CD4-positive, alpha-beta T cell treated with Interleukin-17A for 1 hour (primary cell): Measurements from ENCODE around the gene CLGN.
A peak's percentile ranks its signal among the peaks of the same experiment; 100 is the strongest.
"Not testable (repeated sequence)": the region's sequence is repeated elsewhere in the genome, so short reads cannot be mapped to it uniquely, and the experiment has no call there.

Experiments used
- DNase-seq: peaks from one replicate; pipeline ENCODE4 v3.0.0-alpha.2; 2020

Gene CLGN, protein sequence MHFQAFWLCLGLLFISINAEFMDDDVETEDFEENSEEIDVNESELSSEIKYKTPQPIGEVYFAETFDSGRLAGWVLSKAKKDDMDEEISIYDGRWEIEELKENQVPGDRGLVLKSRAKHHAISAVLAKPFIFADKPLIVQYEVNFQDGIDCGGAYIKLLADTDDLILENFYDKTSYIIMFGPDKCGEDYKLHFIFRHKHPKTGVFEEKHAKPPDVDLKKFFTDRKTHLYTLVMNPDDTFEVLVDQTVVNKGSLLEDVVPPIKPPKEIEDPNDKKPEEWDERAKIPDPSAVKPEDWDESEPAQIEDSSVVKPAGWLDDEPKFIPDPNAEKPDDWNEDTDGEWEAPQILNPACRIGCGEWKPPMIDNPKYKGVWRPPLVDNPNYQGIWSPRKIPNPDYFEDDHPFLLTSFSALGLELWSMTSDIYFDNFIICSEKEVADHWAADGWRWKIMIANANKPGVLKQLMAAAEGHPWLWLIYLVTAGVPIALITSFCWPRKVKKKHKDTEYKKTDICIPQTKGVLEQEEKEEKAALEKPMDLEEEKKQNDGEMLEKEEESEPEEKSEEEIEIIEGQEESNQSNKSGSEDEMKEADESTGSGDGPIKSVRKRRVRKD

DNA sequence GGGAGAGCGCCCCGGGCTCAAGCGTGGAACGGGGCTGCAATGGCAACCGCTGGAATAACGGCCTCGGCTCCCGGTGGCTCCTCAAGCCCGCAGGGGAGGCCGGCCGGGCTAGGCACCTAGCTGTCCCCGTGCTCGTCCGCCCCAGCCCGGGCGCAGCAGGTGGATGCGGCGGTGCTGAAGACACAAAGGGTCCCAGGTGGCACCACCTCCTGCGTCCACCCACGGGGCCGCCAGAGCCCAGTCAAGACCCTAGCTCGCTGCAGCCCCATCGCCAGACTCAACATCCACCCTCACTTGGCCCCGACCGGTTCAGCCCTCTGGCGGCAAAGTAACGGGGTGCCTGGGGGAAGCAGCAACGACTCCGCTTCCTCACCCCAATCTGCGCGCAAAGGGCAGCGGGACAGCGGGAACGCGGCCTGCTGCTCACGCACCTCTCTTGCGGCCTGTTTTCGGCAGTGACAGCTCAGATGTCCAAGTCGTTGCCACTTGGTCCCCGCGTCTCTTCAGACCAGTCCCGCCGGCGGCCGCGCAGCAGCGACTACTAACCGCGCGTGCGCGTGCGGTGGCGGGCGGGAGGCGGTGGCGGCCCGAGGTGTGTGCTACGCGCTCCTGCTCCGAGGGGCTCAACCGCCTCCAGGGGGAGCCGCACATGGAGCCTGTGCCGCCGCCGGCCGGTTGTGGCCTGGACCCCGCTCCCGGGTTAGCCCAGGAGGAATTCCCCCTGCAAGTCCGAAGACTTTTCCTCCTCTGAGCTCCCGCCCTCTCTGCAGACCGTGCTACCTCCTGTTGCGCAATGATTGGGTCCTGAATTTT lies at the start of gene CLGN:
TSS of gene CLGN (minus strand) at position 543 of the 813 bp plus-strand sequence. CDS start 14,570 bp downstream, outside the sequence.
- peak; percentile 9 for DNase-seq

DNA sequence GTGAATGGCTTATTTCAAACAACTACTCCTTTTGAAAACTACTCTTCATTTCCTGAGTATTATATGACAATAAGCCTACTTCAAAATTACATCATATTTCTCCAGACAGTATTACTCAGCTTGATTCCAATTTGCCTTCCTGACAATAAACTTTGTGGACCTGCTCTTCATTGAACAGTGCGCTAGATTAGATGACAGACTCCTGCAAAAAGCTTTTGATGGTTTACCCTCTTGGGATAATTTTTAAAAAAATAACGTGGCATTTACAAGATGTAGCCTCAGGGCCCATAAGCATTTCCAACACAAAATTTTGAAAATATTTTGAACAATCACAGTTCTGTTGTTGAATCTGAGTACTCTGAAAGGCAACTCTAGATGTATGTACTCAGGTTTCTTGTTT lies 44.7 kb upstream of the CLGN start:
- no peak for DNase-seq

DNA sequence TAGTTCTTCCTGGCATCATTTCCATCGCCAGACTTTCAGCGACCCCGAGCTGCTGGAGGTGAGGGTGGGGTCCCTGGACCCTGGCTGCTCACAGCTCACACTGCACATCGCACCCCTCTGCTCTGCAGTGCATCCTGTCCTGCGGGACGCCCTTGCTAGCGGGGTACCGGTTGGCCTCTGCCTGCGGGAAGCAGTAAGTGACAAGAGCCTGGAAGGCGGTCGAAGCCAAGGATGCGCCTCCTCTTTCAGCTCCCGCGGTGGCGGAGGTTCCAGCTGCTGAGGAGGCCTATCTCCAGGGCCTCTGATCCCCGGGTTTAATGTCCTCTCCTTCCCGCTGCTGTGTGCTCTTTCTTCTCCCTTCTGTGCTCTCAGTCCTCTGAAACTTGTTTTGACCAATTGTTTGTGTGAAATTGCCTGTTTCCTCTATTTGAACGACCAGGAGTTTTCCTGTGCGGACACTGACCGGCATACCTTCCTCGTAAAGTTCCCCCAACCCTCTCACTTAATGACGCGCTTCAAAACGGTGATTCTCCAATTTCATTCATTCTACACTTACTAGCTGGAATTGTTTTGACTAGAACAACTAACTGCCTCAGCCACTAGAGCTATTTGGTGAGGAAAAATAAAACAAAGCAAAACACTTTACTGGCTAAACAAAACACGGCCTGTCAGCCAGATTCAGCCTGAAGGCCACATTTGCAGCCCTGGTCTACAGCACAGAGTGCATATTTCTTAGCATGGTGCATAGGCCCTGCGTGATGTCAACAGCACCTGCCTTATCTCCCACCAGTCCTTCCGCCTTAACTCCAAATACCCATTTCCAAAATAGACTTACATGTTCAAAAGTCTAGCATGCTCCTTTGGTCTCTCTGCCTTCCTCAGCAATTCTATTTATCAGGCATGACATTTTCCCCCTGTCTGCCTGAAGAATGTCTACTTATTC lies 42.6 kb upstream of the CLGN start:
- DNase-seq = no peak

DNA sequence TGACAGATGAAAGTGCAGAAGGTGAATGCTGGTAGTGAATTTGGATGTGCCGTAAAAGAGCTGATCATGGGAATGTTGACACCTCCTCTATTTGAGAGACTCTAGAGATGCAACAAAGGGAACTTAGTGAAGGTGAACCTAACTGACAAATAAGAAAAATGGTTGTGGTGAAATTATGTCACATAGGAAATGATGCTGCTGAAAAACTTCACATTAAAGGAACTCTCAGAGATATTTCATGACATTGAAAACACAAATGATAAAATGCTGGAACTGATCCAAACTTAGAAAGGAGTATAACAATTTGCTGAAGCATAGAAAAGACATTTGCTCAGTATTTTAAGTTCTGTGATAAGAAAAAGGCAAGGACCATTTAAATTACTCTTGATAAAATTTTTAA lies 38.7 kb upstream of the CLGN start:
- no peak for DNase-seq

DNA sequence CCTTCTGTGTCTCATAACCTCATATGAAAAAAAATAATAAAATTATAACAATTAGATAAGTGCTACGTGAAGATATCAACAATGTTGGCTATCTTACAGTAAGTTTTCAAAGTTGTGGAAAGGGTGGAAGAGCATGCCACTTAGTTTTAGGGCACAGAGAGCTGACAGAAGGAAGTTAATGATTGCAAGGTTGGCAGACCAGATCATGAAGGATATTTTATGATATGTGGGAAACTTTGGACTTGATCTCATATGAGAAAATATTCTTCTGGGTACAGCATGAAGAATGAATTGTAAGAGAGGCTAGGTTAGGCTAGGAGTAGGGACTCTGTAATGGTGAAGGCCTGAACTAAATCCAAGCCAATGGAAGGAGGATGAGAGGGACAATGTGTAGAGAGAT lies 36.2 kb upstream of the CLGN start:
- no peak for DNase-seq

DNA sequence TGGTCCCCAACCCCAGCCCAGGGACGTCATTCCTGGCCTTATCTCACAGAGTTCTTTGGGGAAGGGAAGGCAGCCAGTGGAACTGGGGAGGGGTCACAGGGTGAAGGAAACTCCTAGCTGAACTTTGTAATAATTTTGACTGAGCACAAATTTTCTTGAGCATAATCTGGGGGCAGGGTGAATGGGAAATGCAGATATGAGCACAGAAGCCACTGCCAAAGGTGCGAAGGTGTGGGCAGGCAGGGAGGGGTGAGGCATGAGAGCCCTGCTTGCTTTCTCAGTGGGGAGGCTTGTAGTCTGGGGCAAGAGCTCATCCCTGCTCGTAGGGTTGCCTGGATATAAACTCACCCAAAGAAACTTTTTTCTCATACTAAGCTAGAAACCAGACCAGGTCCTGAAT lies 35.7 kb upstream of the CLGN start:
- no peak for DNase-seq

DNA sequence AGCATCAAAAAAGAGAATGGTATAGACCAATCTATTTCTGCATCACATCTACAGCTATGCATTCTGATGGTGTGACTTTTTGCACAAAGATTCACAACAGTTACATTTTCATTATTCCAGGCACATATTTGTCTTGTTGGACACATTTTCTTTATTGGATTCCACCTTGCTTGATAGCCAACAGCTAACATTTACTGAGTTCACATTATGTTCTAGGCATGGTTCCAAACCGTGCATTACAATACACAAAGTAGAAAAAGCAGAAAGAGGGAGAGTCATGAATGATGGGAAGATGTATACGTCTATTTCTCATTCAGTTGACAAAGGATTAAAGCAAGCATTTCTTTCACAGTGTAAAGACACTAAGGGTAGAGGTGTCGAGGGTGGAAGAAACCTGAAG lies 22.9 kb upstream of the CLGN start:
- no peak for DNase-seq

DNA sequence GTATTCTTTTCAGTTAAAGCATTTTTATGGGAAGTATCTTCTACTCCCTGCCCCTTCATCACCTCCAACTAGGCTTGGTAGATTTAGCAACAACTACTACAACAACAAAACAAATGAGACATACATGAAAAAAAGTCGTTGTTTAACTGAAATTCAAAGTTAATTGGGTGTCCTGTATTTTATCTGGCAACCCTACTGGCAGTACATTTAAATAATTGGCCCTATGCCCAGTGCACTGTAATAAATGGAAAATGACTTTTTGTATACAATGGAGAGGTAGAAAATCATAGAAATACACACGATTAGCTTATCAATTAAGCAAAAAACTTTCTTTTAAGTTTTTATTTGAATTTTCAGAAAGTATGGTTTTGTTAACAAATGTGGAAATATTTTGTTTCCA lies 21.4 kb upstream of the CLGN start:
- no peak for DNase-seq

DNA sequence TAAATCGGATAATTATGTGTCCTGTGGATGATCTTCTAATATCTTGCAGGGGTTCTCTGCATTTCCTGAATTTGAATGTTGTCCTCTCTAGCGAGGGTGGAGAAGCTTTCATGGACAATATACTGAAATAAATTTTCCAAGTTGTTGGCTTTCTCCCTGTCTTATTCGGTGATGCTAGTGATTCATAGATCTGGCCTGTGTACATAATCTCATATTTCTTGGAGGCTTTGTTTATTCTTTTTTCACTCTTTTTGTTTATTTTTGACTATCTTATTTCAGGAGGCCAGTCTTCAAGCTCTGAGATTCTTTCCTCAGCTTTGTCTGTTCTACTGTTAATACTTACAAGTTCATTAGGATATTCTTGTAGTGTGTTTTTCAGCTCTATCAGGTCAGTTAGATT lies 20.7 kb upstream of the CLGN start:
- no peak for DNase-seq

DNA sequence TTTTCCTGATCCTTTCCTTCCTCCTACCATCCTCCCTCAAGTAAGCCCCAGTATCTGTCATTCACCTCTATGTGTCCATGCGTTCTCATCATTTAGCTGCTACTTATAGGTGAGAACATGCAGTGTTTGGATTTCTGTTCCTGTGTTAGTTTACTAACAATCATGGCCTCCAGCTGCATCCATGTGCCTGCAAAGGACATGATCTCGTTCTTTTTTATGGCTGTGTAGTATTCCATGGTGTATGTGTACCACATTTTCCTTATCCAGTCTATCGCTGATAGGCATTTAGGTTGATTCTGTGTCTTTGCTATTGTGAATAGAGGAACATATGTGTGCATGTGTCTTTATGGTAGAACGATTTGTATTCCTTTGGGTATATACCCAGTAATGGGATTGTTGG lies 16.9 kb upstream of the CLGN start:
- not testable (repeated sequence) for DNase-seq

DNA sequence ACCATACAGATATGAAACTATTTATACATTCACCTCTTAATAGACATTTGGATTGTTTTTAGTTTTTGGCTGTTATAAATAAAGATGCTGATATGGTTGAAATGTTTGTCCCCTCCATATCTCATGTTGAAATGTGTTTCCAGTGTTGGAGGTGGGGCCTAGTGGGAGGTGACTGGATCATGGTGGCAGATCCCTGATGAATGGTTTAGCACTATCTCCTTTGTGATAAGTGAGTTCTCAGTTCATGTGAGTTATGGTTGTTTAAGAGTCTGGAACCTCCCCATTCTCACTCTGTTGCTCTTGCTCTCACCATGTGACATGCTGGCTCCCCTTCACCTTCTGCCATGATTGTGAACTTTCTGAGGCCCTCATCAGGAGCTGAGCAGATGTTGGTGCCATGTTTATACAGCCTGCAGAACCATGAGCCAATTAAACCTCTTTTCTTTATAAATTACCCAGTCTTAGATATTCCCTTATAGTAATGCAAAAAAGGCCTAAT lies 12.2 kb upstream of the CLGN start:
- no peak for DNase-seq

DNA sequence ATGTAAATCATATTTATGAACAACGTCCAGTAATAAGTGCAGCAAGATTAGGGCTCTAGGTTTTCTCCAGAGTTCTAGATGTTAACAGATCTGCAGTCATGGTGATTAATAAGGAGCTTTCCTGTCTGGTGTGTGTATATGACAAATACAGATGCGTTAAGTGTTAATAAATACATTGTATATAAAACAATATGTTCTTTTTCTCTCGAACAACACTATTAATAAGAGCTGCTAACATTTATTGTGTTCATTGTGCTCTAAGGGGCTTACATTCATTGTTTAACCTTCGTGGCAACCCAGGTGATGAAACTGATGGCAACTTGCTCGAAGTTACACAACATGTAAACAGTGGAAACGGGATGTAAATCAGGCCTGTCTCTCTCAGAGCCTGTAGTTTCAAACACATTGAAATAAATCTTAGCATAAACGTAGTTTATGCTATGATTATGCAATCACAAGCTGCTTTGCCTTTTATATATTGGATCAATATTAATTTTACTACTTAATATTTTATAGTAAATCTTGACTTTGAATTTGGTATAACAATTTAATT lies 547 bp upstream of the CLGN start:
- no peak for DNase-seq

DNA sequence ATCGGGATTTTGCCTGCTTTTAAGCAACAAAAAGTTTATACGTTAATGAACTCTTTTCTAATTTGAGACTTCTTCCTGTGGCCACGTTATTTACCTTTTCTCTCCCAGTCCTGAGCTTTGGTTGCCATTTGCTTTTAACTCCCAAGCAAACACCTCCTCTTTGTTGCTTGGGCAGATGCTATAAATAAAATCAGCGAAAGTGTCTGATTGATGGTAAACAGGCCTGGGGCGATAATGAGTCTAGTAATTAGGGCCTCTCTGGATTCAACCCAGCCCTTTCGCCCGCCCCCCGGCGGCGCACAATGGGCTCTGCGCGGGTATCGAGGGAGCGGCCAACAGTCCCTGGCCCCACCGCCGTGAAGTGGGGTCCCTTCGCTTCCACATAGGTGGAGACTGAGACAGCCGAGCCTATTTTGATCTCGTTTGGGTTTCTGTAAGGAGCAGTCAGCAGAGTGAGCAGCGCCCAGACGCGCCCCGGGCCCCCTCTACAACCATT lies 790 bp downstream of the CLGN start:
- no peak for DNase-seq

DNA sequence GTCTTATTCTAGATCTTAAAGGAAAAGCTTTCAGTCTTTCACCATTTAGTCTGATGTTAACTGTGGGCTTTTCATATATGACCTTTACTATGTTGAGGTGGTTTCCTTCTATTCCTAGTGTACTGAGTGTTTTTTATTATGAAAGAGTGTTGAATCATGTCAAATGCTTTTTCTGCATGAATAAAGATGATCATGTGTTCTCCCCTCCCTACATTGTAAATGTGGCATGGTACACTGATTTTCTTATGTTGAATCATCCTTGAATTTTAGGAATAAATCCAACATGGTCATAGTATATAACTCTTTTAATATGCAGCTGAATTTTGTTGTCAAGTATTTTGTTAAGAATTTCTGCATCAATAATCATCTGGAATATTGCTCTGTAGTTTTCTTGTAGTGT lies 4.3 kb downstream of the CLGN start:
- no peak for DNase-seq

DNA sequence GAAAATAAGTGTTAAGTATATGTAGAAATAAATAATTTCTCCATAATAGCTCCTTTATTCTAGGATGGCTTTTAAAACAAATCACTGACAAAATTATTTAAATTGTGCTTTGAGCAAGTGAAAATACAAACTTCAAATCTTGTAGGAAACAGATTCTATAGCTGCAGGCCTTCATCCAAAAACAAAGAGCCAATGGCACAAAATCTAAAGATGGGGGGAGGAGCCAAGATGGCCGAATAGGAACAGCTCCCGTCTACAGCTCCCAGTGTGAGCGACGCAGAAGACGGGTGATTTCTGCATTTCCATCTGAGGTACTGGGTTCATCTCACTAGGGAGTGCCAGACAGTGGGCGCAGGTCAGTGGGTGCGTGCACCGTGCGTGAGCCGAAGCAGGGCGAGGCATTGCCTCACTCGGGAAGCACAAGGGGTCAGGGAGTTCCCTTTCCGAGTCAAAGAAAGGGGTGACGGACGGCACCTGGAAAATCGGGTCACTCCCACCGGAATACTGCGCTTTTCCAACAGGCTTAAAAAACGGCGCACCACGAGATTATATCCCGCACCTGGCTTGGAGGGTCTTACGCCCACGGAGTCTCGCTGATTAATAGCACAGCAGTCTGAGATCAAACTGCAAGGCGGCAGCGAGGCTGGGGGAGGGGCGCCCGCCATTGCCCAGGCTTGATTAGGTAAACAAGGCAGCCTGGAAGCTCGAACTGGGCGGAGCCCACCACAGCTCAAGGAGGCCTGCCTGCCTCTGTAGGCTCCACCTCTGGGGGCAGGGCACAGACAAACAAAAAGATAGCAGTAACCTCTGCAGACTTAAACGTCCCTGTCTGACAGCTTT lies 14.1 kb downstream of the CLGN start:
- not testable (repeated sequence) for DNase-seq

DNA sequence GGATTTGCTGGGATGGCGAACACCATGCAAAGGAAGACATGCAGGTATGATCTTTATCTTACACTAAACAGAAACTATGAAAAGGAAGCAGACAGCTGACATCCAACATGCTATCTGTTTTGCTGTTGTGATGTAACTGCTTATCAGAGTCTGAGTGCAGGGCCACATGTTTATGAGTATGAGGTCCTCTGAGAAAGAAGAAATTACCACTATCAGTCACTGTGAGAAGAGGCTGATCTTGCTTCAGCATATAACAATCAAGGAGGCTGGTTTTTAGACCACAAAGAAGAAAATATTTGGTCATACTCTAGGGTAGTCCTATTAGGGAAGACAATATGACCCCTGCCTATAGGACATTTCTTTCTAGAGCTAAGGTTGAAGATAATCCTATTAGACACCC lies 18.5 kb downstream of the CLGN start:
- DNase-seq = no peak

DNA sequence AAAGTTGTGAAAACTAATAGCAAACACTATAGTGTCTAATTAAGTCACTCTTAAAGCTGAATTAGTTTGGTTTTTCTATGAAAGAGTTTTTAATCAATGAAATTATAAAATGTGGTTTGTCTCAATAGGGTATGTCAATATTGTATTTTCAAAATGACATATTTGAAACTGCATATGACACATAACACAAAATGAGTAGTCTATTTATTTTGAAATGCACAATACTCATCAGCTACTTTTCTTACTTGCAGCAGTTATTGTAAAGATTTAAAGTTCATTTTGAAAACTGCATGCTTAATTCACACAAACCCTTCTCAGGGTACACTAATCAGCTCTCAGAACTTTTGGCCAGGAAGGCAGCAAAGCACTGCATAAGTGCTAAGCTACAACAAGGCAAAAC lies 21.2 kb downstream of the CLGN start:
- DNase-seq = no peak

DNA sequence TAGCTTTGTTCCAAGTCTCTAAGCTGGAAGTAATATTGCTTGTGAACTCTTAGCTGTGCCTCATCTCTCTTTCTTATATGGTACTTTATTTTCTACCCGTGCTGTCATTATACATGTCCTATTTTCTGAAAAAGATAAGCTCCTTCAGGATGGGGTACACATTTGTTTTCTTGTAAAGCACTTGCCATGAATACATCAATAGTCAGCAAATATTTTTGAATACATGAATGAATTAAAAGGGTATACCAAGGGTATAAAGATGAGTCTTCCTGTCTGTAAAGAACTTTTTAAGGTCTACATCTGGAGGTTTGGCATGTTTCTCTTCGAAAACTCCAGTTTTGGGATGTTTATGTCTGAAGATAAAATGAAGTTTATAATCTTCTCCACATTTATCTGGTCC lies 27.3 kb downstream of the CLGN start:
- DNase-seq = no peak

DNA sequence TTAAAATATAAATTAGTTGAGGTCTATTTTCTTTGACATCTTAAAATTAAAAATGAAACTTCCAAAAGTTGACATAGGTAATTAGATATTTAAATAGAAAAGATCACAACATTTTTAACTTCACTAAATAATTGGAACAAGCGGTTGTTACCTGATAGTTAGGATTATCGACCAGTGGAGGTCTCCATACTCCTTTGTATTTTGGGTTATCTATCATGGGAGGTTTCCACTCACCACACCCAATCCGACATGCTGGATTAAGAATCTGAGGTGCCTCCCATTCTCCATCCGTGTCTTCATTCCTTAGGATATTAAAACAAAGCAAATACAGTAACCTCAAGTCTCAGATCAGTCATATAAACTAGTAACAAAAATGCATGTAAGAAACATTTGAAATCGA lies 31.8 kb downstream of the CLGN start:
- DNase-seq = no peak

DNA sequence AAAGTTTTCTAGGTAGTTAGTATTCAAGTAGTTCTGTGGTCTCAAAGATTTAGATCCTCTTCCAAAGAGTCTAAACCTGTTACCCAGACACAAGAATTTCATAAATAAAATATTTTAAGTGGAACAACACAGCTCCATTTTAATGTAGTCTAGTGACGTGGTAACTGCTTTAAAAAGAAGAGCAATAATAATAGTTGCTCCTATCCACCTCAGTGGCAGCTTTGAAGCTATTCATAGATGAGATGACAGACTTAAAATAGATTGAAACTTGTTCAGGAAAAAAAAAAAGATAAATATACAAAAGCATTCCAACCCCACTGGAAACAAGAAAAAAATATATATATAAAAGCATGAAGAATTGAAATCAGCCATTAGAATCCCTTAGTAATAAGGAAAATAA lies 39.4 kb downstream of the CLGN start:
- DNase-seq = no peak

DNA sequence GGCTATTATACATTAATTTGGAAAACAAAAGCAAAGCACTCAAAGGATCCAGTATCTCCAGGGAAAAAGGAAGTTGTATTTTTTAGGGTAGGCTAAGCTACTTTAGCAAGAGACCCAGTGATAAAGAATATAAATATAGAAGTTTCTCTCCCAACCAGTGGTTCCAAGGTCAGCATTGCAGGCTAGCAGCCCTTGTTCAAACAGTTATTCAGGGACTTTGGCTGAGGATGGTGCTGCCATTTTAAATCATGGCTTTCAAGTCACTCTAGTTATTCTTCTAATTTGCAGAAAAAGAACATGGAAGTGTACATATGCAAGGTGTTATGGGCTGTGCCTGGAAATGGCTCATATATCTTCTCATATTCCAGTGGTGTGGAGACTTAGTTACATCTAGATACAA lies 44.7 kb downstream of the CLGN start:
- no peak for DNase-seq
